Airway epithelial cell (primary cell): ENCODE results near the gene ZFAND4. TPM values are rescaled to one million over a fixed set of nuclear protein-coding genes. Genes with fewer than 3 reads are reported as not detected.

Source experiments
- total RNA-seq: library from RNA; depleted of rRNA; stranded (reverse); fragments of >200 nt; gene quantifications from 2 replicates; pipeline ENCODE4 v1.2.3, GENCODE V29; 2015

The ZFAND4 gene
- total RNA-seq, result 2.6 and 6.2 TPM in 2 replicates

GRCh38 chr10:45672181-45673073 is at the start of gene ZFAND4:
ZFAND4 (minus strand) TSS chr10:45672772; CDS start chr10:45663725, 9,047 bp downstream.

Other genes with a start within 250 kb of the ZFAND4 start
- 10.4 and 13.1 TPM in 2 replicates for gene WASHC2C, start 54.5 kb upstream of the ZFAND4 start, total RNA-seq
- 5.5 and 9.3 TPM in 2 replicates for gene AGAP4, start 174.7 kb upstream of the ZFAND4 start, total RNA-seq